ENCODE results near the gene SPATA20.

DNA sequence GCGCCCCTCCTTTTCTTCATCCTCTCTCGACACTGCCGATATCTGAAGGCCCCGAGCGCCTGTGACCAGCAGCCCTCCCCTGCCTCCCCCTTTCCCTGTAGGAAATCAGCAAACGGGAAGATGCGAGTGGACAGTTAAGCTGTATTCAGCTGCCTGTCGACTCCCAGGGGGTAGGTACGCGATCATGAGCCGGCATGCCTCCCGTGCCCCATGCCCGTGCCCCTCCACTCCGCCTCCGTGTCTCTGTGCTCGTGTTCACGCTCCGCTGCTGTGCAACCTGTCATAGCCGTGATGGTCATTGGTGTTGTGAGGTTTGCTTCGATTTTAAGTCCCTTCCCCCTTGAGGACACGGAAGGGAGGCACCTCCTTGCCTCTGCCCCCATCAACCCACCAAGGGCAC, 47.9 kb downstream of the SPATA20 start:
- TF ChIP-seq, protein P1, sequence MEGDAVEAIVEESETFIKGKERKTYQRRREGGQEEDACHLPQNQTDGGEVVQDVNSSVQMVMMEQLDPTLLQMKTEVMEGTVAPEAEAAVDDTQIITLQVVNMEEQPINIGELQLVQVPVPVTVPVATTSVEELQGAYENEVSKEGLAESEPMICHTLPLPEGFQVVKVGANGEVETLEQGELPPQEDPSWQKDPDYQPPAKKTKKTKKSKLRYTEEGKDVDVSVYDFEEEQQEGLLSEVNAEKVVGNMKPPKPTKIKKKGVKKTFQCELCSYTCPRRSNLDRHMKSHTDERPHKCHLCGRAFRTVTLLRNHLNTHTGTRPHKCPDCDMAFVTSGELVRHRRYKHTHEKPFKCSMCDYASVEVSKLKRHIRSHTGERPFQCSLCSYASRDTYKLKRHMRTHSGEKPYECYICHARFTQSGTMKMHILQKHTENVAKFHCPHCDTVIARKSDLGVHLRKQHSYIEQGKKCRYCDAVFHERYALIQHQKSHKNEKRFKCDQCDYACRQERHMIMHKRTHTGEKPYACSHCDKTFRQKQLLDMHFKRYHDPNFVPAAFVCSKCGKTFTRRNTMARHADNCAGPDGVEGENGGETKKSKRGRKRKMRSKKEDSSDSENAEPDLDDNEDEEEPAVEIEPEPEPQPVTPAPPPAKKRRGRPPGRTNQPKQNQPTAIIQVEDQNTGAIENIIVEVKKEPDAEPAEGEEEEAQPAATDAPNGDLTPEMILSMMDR (IDR thresholded peaks at IDR 0.05; ENCODE audit: poor library complexity, severe bottlenecking): no peak
- no peak for TF ChIP-seq EZH2 (IDR thresholded peaks at IDR 0.05; ENCODE audit: borderline replicate concordance, insufficient read depth, low read length, poor library complexity, severe bottlenecking)
- TF ChIP-seq RAD21 (conservative IDR thresholded peaks at IDR 0.05): no peak
- no peak for TF ChIP-seq EP300 (conservative IDR thresholded peaks at IDR 0.05; ENCODE audit: poor library complexity, severe bottlenecking)
- no peak for TF ChIP-seq POLR2AphosphoS5 (IDR thresholded peaks at IDR 0.05)

Data from neural cell (in vitro differentiated cells).